Activated CD8-positive, alpha-beta memory T cell treated with anti-CD3 and anti-CD28 coated beads, Interleukin-2, amount 10 ng/mL, durations not matched to agents 7 days and 5 days (primary cell): Measurements from ENCODE around the gene TCAF1. TPM values are rescaled to one million over a fixed set of nuclear protein-coding genes. Genes with fewer than 3 reads are reported as not detected.
A peak's percentile ranks its signal among the peaks of the same experiment; 100 is the strongest.

Experiments
- ATAC-seq: fragments of 150-1000 bp; cut with Tn5 transposase; one replicate; pipeline ENCODE4 v1.10.0; 2021; ENCODE audit warnings: moderate library complexity
- CTCF ChIA-PET: fragments of 350-600 bp; sonication (Branson Sonifier 250); formaldehyde crosslinking; loops from one replicate; lab custom pipeline; 2021; ENCODE audit warnings: antibody characterized with exemption; lab: Charles Lee
- DNase-seq: peaks from one replicate; pipeline ENCODE4 v3.0.0-alpha.2; 2020
- H3K27ac Mint-ChIP-seq: one replicate; pipeline ENCODE4 v1.8.0; 2021; ENCODE audit warnings: mild to moderate bottlenecking, mixed read lengths
- H3K27me3 Mint-ChIP-seq: one replicate; pipeline ENCODE4 v1.8.0; 2021; ENCODE audit warnings: mixed read lengths
- H3K36me3 Mint-ChIP-seq: one replicate; pipeline ENCODE4 v1.8.0; 2021; ENCODE audit warnings: mild to moderate bottlenecking, mixed read lengths
- H3K4me1 Mint-ChIP-seq: one replicate; pipeline ENCODE4 v1.8.0; 2021; ENCODE audit warnings: mixed read lengths
- H3K4me3 Mint-ChIP-seq: one replicate; pipeline ENCODE4 v1.8.0; 2021; ENCODE audit warnings: mild to moderate bottlenecking, moderate library complexity, mixed read lengths
- H3K9me3 Mint-ChIP-seq: one replicate; pipeline ENCODE4 v1.8.0; 2022; ENCODE audit warnings: low read depth, mixed read lengths
- total RNA-seq, 2 experiments: library from RNA; stranded (reverse); gene quantifications; one replicate each; pipeline ENCODE4 v1.2.3, GENCODE V29; 2021

Gene TCAF1
- total RNA-seq, 2 experiments from 2014 or later, result 17.4 to 17.8 TPM

DNA sequence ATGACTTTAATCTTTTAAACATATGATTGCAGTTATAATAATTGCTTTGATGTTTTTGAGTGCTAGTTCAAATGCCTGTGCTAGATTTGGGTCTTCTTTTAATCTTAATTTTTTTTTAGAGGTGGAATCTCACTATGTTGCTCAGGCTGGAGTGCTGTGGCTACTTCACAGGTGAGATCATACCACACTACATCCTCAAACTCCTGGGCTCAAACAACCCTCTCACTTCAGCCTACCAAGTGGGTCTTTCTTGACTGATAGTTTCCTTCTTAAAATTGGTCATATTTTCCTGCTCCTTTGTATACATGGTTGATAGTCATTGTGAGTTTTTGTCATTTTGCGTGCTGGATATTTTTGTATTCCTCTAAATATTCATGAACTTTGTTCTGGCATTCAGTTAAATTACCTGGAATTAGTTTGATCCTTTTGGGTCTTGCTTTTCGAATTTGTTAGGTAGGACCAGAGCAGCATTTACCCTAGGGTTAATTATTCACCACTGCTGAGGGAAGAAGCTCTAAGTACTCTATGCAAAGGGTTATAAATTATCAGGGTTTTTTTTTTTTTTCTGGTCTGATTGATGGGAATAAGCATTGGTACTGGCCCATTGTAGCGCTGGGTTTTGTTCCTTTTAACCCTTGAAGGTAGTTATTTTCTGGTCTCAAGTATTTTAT is 12.1 kb upstream of the TCAF1 start:
- Mint-ChIP-seq H3K4me1 (no peaks in the 10 kb centered on the region), H3K36me3 (no peaks in the 10 kb centered on the region), H3K9me3 (no peaks in the 10 kb centered on the region), H3K27me3 (peaks cover 32% of the 10 kb centered on the region), H3K4me3 (no peak overlapping the region), H3K27ac (no peak overlapping the region)
- no peak for DNase-seq
- ATAC-seq, result no peak
- CTCF ChIA-PET, result no interaction called here

DNA sequence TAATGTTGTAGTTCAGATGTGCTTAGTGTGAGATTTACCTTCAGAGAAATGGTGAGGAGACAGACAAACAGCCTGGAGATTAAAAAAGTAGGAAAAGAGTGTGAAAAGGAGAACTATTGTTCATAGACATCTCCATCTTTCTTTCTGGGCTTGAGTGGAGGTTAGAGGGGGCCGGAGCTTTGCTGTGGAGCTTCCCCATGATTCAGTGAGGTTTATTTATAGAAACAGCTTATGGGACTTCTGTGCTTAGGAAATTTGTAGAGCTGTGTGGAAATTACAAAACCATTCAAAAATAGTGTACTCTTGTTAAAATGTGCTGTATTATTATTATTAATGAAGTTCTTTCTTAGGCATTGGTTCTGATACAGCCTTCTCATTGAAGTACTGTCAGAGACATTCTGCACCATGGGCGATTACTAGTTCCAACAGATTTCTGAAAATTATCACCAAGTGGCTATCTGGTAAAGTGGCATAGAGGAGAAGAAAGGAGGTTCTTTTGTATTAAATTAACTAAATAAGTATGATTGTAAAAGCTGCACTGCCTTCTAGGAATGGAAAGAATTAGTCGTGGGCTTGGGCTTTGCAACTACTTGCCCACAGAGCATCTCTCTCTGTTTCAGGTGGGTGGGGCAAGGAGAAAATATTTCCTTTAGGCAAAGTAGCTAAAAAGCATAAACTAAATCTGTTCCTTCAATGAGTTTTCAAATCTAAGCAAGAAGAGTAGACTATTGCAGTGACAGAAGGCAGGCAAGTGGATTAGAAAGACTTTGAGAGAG is 8.7 kb upstream of the TCAF1 start:
- peaks cover 19% of the 10 kb centered on the region for H3K27me3 Mint-ChIP-seq
- no peaks in the 10 kb centered on the region for H3K9me3 Mint-ChIP-seq
- H3K4me1 Mint-ChIP-seq, result no peaks in the 10 kb centered on the region
- H3K36me3 Mint-ChIP-seq, result no peaks in the 10 kb centered on the region
- DNase-seq, result no peak
- CTCF ChIA-PET, result interaction anchor here (1.4 to 2.7 kb wide), 2 partner anchors 9 to 18 kb away, joined by 4 to 12 read pairs; partner anchors contain the start of gene TCAF1
- no peak for ATAC-seq
- H3K4me3 Mint-ChIP-seq, result no peak overlapping the region
- H3K27ac Mint-ChIP-seq, result no peak overlapping the region

DNA sequence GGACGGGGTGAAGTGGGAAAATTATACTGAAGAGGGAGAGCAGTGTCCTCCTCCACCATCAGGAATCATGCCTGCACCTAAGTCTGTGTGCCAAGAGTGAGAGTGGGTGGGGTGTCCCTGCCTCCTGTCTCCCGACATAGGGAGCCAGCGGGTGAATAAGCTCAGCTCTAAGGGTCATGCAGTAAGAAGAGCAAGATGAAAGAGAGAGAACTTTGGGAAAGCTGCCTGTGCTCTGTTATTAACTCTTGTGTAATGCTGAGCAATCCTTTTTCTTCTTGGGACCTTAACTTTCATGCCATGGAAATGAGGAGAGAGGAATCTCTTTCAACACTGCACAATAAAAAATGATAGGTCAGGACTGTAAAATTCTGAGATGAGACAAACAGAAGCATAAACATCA is 7.9 kb upstream of the TCAF1 start:
- Mint-ChIP-seq H3K9me3 (no peaks in the 10 kb centered on the region), H3K36me3 (no peaks in the 10 kb centered on the region), H3K4me1 (no peaks in the 10 kb centered on the region), H3K27me3 (peaks cover 17% of the 10 kb centered on the region), H3K4me3 (no peak overlapping the region), H3K27ac (no peak overlapping the region)
- DNase-seq (no peak), ATAC-seq (no peak)
- CTCF ChIA-PET, result interaction anchor here (2.7 kb wide), 1 partner anchor 8 kb away, joined by 12 read pairs; the partner anchor contains the start of gene TCAF1

DNA sequence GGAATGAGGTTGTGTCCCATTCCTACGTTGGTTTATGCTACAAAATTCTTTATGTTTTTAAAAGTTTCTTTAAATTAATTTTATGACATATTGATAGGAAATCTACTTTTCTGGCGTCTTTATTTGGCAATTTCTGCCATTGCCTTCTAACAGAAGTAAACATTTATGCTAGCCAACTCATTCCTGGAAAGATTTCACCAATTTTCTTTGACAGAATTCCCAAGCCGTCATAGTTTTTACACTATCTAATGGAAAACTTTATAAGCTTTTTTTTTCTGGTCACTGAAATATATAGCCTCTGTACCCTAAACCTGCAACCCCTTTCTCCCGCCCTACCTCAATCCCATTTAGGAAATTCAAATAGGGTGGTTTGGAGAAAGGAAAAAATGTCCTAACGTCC is 6.1 kb upstream of the TCAF1 start:
- no peak overlapping the region for H3K27ac Mint-ChIP-seq
- CTCF ChIA-PET, result interaction anchor here (1.1 kb wide), 1 partner anchor 16 kb away, joined by 3 read pairs; no protein-coding TSS in a partner anchor
- H3K4me1 Mint-ChIP-seq, result no peaks in the 10 kb centered on the region
- H3K4me3 Mint-ChIP-seq, result no peak overlapping the region
- peaks cover 6% of the 10 kb centered on the region for H3K27me3 Mint-ChIP-seq
- no peaks in the 10 kb centered on the region for H3K36me3 Mint-ChIP-seq
- ATAC-seq (no peak), DNase-seq (no peak)
- H3K9me3 Mint-ChIP-seq, result no peaks in the 10 kb centered on the region

DNA sequence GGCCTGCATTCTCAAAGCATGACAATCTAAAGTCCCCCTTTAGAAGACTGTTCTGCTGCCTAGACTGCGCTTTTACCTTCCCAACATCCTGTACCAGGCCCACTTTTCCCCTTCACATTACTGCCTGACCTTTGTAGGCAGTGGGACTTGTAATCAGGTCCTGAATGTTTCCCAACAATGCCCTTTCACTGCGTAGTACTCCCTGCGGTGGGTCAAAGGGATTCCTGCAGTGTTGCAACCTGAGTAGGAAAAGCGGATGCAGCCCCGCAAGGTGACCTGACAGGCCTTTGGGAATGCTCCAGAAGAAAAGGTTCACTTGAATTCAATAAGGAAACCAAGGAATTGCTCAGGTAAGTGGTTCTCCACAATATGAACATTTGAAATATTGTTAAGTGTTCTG is 4.9 kb upstream of the TCAF1 start:
- Mint-ChIP-seq H3K9me3 (no peaks in the 10 kb centered on the region), H3K4me1 (peaks cover 2% of the 10 kb centered on the region), H3K36me3 (no peaks in the 10 kb centered on the region), H3K4me3 (no peak overlapping the region), H3K27ac (no peak overlapping the region), H3K27me3 (peaks cover 2% of the 10 kb centered on the region)
- DNase-seq (no peak), ATAC-seq (no peak)
- CTCF ChIA-PET, result no interaction called here

DNA sequence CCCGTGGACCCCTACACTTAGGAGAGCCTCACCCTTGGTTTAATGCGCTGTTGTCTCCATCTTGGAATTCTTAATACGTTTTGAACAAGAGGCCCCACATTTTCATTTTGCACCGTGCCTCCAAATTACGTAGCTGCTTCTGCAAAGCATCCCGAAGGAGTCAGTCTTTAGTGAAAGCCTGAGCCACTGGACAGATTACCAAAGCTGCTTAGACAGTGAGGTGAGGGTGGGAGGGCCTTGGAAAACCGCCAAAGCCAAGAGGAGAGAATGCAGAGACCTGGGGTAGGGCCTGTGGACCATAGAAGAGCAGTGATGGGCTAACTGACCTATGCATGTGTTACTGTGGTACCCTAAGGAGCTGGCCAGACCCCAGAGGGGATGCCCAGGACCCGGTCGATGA is 4.2 kb upstream of the TCAF1 start:
- Mint-ChIP-seq H3K27ac (no peak overlapping the region), H3K36me3 (no peaks in the 10 kb centered on the region), H3K4me1 (peaks cover 7% of the 10 kb centered on the region), H3K4me3 (no peak overlapping the region), H3K9me3 (no peaks in the 10 kb centered on the region), H3K27me3 (peaks cover 2% of the 10 kb centered on the region)
- CTCF ChIA-PET, result no interaction called here
- ATAC-seq (no peak), DNase-seq (no peak)

DNA sequence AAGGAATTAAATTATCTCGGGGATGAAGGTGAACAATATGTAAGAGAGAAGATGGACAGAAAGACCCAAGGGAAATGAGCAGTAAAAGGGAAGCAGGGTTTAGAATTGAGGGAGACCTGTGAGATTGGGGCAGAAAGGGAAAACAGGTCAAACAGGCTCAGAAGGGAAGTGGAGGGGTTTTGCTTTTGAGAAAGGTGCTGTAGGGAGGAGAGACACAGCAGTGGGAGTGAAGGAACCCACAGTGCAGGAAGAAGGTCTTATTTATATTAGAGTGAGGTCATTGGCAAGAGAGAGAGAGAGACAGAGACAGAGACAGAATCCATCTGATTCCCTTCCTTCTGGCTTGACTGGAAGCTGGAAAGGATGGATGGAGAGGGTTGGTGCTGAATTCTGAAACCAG is 3.5 kb upstream of the TCAF1 start:
- DNase-seq (no peak), ATAC-seq (no peak)
- Mint-ChIP-seq H3K36me3 (no peaks in the 10 kb centered on the region), H3K27me3 (peaks cover 2% of the 10 kb centered on the region), H3K4me3 (no peak overlapping the region), H3K9me3 (no peaks in the 10 kb centered on the region), H3K27ac (no peak overlapping the region), H3K4me1 (peaks cover 13% of the 10 kb centered on the region)
- CTCF ChIA-PET, result no interaction called here

DNA sequence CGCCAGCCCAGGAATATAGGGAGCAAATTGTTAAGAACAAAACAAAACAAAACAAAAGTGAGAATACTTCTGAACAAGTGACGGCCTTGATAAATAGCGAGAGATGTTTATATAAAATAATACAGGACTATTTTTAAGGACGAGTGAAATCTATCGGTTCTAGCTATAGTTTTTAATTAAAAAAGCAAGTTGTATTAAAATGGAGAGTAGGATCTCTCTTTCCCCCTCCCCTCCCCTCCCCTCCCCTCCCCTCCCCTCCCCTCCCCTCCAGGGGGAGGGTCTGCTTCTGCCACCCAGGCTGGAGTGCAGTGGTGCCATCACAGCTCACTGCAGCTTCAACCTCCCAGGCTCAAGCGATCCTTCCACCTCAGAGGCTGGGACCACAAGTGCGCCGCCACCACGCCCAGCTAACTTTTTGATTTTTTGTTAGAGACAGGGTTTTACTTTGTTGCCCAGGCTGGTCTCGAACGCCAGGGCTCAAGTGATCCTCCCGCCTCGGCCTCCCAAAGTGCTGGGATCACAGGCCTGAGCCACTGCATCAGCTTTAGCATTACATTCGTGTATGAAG is 440 bp upstream of the TCAF1 start:
- peaks cover 24% of the 10 kb centered on the region for H3K4me1 Mint-ChIP-seq

DNA sequence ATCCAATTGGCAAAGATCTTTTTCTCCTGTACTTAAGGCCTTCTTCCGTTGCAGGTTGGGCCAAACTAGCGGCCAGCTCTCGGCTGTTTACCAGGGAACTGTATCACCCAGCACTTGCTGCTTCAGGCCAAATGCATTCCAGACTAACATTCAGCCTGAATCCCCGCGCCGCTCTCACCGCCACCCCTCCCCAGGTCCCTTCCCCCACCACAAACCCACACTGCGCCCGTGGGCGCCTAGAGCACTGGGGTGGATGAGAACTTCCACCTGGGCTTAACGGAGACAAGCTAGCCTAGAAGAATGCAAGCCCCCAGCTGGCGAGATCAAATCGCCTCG is 676 bp downstream of the TCAF1 start:
- H3K9me3 Mint-ChIP-seq, result no peaks in the 10 kb centered on the region
- H3K4me1 Mint-ChIP-seq, result peaks cover 24% of the 10 kb centered on the region
- DNase-seq (no peak), ATAC-seq (no peak)
- CTCF ChIA-PET, result interaction anchor here (1.2 to 2.5 kb wide), 9 partner anchors 9 to 227 kb away, joined by 3 to 29 read pairs (median 8); no protein-coding TSS in a partner anchor
- H3K36me3 Mint-ChIP-seq, result peaks cover 1% of the 10 kb centered on the region
- H3K27me3 Mint-ChIP-seq, result no peaks in the 10 kb centered on the region
- H3K27ac Mint-ChIP-seq, result peak overlapping the region; percentile 90
- H3K4me3 Mint-ChIP-seq, result peak overlapping the region; percentile 90

More for the DNA sequence above, 440 bp upstream of the TCAF1 start:
- H3K4me3 Mint-ChIP-seq, result peak overlapping the region; percentile 90
- H3K27ac Mint-ChIP-seq, result peak overlapping the region; percentile 90
- CTCF ChIA-PET, result interaction anchor here (1.0 to 2.5 kb wide), 9 partner anchors 9 to 226 kb away, joined by 3 to 29 read pairs (median 8); no protein-coding TSS in a partner anchor
- no peaks in the 10 kb centered on the region for H3K27me3 Mint-ChIP-seq
- H3K36me3 Mint-ChIP-seq, result peaks cover 1% of the 10 kb centered on the region
- ATAC-seq (no peak), DNase-seq (no peak)
- no peaks in the 10 kb centered on the region for H3K9me3 Mint-ChIP-seq

DNA sequence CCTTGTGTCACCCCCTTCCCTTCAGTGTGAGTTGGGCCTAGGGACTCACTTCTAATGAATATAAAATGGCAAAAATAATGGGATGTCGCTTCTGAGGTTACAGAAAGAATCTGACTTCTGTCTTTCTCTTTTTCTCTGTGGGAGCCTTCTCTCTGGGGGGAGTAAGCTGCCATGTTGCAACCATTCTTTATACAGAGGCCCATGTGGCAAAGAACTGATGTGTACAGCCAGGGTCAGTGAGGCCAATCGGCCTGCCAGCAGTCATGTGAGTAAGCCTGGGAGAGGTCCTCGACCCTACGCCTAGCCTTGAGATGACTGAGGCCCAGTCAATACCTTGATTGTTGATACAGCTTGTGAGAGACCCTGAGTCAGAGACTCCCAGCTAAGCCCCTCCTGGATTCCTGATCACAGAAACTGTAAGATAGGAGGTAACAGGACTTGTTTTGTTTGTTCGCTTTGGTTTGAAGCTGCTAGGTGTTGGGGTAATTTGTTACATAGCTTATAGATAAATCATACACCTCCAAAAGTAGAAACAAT is 1.7 kb downstream of the TCAF1 start:
- no peaks in the 10 kb centered on the region for H3K9me3 Mint-ChIP-seq
- ATAC-seq, result no peak
- no peaks in the 10 kb centered on the region for H3K27me3 Mint-ChIP-seq
- no peak for DNase-seq
- H3K27ac Mint-ChIP-seq, result no peak overlapping the region
- H3K4me3 Mint-ChIP-seq, result peak overlapping the region; percentile 90
- peaks cover 1% of the 10 kb centered on the region for H3K36me3 Mint-ChIP-seq
- CTCF ChIA-PET, result interaction anchor here (0.8 to 2.5 kb wide), 5 partner anchors 8 to 520 kb away, joined by 3 to 29 read pairs (median 3); no protein-coding TSS in a partner anchor
- H3K4me1 Mint-ChIP-seq, result peaks cover 24% of the 10 kb centered on the region

DNA sequence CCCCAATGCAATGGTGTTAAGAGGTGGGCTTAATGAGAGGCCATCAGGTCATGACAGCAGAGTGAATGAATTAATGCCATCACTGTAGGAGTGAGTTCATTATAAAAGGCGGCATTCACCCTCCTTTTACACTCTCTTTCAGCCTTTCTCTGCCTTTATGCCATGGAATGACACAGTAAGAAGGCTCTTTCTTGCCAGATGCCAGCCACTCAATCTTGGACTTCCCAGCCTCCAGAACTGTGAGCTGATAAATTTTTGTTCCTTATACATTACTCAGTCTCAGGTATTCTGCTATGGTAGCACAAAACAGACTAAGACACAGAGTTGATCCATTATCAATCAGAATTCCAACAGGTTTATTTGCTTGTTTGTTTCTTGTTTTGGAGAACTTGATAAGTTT is 3.2 kb downstream of the TCAF1 start:
- Mint-ChIP-seq H3K27me3 (no peaks in the 10 kb centered on the region), H3K9me3 (no peaks in the 10 kb centered on the region), H3K4me1 (peaks cover 25% of the 10 kb centered on the region), H3K27ac (no peak overlapping the region), H3K4me3 (no peak overlapping the region), H3K36me3 (peaks cover 1% of the 10 kb centered on the region)
- no peak for ATAC-seq
- CTCF ChIA-PET, result interaction anchor here (1.1 kb wide), 1 partner anchor 31 kb away, joined by 3 read pairs; no protein-coding TSS in a partner anchor
- no peak for DNase-seq

DNA sequence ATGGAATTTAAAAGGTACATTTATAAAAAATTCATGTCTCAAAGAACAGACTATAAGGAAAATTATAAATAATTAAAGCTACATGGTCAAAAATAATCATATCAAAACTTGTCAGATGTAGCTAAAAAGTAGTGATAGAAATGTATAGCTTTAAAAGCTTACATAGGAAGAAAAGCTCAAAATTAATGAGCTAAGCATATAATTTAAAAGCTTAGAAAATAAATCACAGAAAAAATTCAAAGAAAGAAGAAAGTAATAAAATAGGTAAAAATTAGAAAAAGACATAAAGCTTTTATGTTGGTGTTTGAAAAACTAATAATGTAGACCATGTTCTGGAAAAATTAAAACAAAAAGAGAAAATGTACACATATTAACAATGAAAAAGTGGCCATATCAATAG is 5.3 kb downstream of the TCAF1 start:
- H3K27me3 Mint-ChIP-seq, result no peaks in the 10 kb centered on the region
- ATAC-seq (no peak), DNase-seq (no peak)
- no peak overlapping the region for H3K4me3 Mint-ChIP-seq
- H3K4me1 Mint-ChIP-seq, result peaks cover 30% of the 10 kb centered on the region
- CTCF ChIA-PET, result interaction anchor here (0.8 kb wide), 1 partner anchor 35 kb away, joined by 3 read pairs; no protein-coding TSS in a partner anchor
- H3K9me3 Mint-ChIP-seq, result no peaks in the 10 kb centered on the region
- peaks cover 4% of the 10 kb centered on the region for H3K36me3 Mint-ChIP-seq
- no peak overlapping the region for H3K27ac Mint-ChIP-seq
